ENCODE measurements around the gene SECTM1.

SECTM1 gene

DNA sequence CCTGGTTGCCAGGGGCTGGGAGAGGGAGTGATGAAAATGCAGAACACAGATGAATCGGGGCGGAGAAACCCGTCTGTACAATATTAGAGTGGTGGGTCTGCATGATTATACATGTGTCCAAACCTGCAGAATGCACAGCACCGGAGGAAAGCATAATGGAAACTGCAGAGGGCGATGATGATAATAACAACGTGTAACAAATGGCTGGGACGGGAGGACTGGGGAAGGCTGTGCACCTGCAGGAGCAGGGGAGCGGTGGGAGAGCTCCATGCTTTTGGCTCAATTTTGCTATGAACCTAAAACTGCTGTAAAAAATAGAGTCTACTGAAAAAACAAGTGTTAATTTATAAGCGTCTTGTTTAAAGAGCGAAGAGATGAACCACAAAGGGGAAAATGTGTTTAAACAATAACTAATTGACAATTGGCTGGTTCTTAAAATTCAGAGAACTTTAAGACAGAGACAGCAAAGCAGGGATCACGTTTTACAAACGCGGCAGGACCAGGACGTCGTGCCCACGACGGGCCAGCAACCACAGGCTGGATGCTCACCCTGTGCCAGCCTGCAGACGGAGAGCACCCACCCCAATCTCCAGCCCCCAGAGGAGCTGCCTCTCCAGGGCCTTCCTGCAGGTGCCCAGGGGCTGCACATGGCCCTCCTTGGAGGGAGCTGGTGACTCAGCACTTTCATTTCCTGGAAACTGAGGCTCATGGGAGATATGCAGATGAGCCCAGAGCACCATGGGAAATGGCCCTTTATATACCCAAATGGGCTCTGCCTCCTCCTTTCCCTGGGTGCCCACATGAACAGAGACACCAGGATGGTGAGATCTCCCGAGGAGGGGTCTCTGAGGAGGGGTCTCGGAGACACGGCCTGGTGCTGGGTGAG lies 25.1 kb upstream of the SECTM1 start, which contains the start of gene TEX19:
Gene TEX19, plus strand, starts transcription at position 783 of the 886 bp plus-strand sequence. CDS start 2,904 bp downstream, outside the sequence.
- Histone ChIP-seq H3K36me3 (ENCODE audit: control insufficient read depth, insufficient read depth, low read length) (no peaks in the 10 kb centered on the region), H3K27me3 (replicated peaks; ENCODE audit: control insufficient read depth, insufficient read depth, low read length) (no peaks in the 10 kb centered on the region), H3K4me3 (replicated peaks; ENCODE audit: low read depth, low read length) (no peak within 1 kb of the TSS)
- no peak for DNase-seq (ENCODE audit: extremely low read depth, insufficient read length)
- no peak for TF ChIP-seq CTCF (IDR thresholded peaks at IDR 0.05; ENCODE audit: insufficient read depth, low read length, poor library complexity, severe bottlenecking)

DNA sequence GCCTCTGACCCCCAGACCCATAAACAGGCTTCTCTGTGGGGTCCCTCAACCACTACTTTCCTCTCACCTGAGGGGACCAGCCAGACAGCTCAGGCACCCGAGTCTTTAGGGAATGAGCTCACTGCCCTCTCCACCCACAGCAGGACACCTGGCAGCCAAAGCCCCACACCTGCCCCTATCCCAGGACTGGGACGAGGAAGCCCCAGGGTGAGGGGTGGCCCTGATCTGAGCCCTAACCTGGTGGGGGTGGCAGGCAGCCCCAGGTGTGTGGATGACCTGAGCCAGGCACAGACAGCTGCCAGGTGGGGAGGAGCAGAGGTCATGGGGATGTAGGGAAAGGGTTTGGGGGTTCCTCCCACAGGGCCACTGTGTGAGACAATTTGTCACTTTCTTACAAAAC lies 23.8 kb upstream of the SECTM1 start:
- DNase-seq (ENCODE audit: extremely low read depth, insufficient read length), result no peak
- no peak overlapping the region for H3K4me3 ChIP-seq (replicated peaks; ENCODE audit: low read depth, low read length)
- no peak for TF ChIP-seq CTCF (IDR thresholded peaks at IDR 0.05; ENCODE audit: insufficient read depth, low read length, poor library complexity, severe bottlenecking)
- H3K27me3 ChIP-seq (replicated peaks; ENCODE audit: control insufficient read depth, insufficient read depth, low read length), result no peaks in the 10 kb centered on the region
- no peaks in the 10 kb centered on the region for H3K36me3 ChIP-seq (ENCODE audit: control insufficient read depth, insufficient read depth, low read length)

DNA sequence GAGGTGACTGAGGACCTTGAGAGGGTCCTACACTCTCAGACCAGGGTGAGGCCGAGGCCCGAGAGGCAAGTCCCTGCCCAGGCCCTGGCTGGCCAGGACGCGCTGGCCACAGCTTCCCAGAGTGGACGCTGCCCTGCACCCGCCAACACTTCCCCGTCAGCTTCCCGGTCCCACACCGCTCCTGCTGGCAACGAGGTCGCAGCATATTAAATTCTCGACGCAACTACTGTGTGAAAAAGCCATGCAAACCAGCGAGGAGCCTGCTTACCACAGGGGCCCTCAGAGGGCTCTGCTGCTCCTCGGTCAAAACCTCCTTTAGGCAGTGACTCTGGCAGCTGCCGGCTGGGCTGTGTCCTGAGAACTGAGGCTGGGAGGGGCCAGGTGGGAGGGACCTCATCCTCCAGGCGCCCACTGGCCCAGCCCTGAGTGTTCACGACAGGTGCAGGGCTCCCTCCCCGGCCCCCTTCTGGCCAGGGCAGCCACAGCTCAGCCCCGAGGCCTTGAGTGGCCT lies 23.3 kb upstream of the SECTM1 start:
- Histone ChIP-seq H3K4me3 (replicated peaks; ENCODE audit: low read depth, low read length) (no peak overlapping the region), H3K27me3 (replicated peaks; ENCODE audit: control insufficient read depth, insufficient read depth, low read length) (no peaks in the 10 kb centered on the region), H3K36me3 (ENCODE audit: control insufficient read depth, insufficient read depth, low read length) (no peaks in the 10 kb centered on the region)
- no peak for TF ChIP-seq CTCF (IDR thresholded peaks at IDR 0.05; ENCODE audit: insufficient read depth, low read length, poor library complexity, severe bottlenecking)
- DNase-seq (ENCODE audit: extremely low read depth, insufficient read length), result no peak

DNA sequence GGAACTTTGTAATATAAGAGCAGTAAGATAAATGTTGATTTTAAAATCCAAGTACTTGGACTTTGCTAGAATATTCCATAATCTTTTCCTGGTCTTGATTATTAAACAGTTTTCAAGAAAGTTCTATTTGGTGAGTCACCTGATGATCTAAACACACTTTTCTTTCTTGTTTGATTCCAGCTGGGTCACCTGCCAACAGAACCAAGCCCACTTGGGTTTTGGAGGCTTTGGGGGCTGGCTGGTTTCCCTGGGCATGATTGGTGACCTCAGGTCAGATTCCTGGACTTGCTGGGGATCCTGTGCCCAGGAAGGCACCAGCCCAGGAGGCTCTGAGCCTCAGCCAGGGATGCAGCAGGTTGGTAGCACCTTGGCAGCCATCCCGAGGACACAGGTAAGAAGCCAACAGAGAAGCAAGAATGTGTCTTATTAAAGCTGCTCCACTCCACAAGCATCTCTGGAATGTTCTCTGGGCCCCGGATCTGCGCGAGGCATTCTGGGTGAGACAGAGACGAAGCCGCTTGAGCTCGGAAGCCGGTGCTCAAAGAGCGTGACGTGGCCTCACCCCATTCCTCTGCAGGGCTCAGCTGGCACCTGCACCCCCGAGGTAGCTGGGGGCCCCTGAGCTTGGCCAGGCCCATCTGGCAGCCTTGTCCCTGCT lies 22.3 kb upstream of the SECTM1 start:
- Histone ChIP-seq H3K27me3 (replicated peaks; ENCODE audit: control insufficient read depth, insufficient read depth, low read length) (no peaks in the 10 kb centered on the region), H3K4me3 (replicated peaks; ENCODE audit: low read depth, low read length) (no peak overlapping the region), H3K36me3 (ENCODE audit: control insufficient read depth, insufficient read depth, low read length) (no peaks in the 10 kb centered on the region)
- DNase-seq (ENCODE audit: extremely low read depth, insufficient read length), result no peak
- TF ChIP-seq CTCF (IDR thresholded peaks at IDR 0.05; ENCODE audit: insufficient read depth, low read length, poor library complexity, severe bottlenecking), result no peak

- H3K4me3 ChIP-seq (replicated peaks; ENCODE audit: low read depth, low read length), result no peak overlapping the region
- TF ChIP-seq CTCF (IDR thresholded peaks at IDR 0.05; ENCODE audit: insufficient read depth, low read length, poor library complexity, severe bottlenecking), result no peak
- no peak for DNase-seq (ENCODE audit: extremely low read depth, insufficient read length)
- H3K27me3 ChIP-seq (replicated peaks; ENCODE audit: control insufficient read depth, insufficient read depth, low read length), result no peaks in the 10 kb centered on the region
- no peaks in the 10 kb centered on the region for H3K36me3 ChIP-seq (ENCODE audit: control insufficient read depth, insufficient read depth, low read length)
These were observed 21.3 kb upstream of the SECTM1 start for GRCh38 chr17:82354804-82355308.

Measured in GM06990 (cell line).